GM12875 (cell line): ENCODE data around the gene SLC25A30.
"Not testable (repeated sequence)": the region's sequence is repeated elsewhere in the genome, so short reads cannot be mapped to it uniquely, and the experiment has no call there.

ENCODE experiments used
- H3K4me3 ChIP-seq: one replicate; pipeline ENCODE4 v1.5.1; 2011; ENCODE audit warnings: low read depth, low read length, control low read depth
- TF ChIP-seq, protein P1 (sequence below): IDR thresholded peaks from 2 replicates; pipeline ENCODE4 v1.5.1; 2011; ENCODE audit warnings: low read depth, mild to moderate bottlenecking, control low read depth, inconsistent platforms, low read length, moderate library complexity, borderline replicate concordance; ENCODE audit not compliant: insufficient read depth

SLC25A30 gene

DNA sequence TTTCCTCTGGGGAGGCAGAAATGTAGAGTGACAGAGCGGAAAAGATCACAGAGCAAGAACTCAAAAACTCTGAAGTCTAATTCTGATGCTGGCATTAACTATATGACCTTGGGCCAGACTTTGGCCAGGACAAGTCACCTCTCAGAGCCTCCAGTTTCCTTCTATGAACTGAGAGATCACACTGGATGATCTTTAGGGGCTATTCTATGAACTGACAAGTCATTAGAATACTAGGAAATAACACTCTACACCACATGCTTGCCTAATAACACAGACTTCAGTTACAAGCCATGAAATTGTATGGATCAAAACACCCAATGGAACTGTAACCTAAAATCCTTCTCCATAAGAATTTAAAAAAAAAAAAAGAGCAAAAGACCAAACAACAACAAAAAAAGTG lies 16.9 kb downstream of the SLC25A30 start:
- H3K4me3 ChIP-seq = no peak overlapping the region
- TF ChIP-seq, protein P1, sequence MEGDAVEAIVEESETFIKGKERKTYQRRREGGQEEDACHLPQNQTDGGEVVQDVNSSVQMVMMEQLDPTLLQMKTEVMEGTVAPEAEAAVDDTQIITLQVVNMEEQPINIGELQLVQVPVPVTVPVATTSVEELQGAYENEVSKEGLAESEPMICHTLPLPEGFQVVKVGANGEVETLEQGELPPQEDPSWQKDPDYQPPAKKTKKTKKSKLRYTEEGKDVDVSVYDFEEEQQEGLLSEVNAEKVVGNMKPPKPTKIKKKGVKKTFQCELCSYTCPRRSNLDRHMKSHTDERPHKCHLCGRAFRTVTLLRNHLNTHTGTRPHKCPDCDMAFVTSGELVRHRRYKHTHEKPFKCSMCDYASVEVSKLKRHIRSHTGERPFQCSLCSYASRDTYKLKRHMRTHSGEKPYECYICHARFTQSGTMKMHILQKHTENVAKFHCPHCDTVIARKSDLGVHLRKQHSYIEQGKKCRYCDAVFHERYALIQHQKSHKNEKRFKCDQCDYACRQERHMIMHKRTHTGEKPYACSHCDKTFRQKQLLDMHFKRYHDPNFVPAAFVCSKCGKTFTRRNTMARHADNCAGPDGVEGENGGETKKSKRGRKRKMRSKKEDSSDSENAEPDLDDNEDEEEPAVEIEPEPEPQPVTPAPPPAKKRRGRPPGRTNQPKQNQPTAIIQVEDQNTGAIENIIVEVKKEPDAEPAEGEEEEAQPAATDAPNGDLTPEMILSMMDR = no peak

GRCh38 chr13:45398877-45399276 lies 19.3 kb downstream of the SLC25A30 start:
- TF ChIP-seq, protein P1 = no peak
- no peak overlapping the region for H3K4me3 ChIP-seq

GRCh38 chr13:45396533-45397095 lies 21.6 kb downstream of the SLC25A30 start:
- H3K4me3 ChIP-seq = no peak overlapping the region
- TF ChIP-seq, protein P1 = no peak

DNA sequence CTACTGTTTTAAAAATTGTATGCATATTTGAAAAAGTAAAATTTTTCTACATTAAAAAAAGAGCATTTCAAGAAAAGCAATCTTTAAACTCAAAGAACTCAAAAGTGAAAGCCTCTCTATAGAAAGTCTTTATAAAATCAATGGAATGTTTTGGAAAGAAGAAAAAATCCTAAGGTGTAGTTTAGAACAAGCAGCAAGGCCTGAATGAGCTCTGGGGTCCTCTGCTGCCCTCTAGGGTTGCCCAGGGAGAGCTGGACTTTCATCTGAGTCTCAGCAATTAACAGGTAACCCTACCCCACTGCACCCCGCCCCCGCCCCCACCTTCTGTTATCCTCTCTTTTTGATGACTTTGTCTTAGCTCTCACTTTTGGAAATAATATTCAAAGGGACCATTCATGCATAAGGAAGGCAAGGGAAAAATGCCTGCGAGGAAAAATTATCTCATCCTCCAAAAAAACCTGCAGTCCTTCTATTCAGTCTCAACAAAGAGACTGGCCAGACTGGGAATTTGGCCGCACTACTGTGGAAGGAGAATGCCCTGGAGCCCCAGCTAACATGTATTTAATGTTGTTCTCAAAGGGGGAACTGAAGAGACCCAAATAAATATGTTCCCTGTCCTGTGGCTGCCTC lies 24.1 kb downstream of the SLC25A30 start:
- TF ChIP-seq, protein P1 = peak; percentile 70
- H3K4me3 ChIP-seq = no peak overlapping the region

DNA sequence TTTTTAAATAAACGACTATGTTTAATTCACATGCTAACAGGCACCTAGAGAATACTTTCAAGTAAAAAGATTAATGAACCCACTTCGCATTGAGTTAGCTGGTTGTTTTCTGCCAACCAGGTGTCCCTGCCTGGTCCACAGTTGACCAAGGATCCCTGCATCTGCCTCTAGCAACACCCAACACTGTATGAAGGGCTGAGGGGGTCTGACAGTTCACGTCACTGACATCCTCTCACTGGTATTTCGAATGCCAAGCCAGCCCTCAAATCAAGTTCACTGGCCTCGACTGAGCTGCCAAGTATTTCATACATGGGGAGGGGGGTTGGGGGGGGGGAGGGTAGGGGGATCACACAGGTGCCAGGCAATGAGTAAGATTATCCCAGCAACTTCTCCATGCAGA lies 25.4 kb downstream of the SLC25A30 start:
- H3K4me3 ChIP-seq = no peak overlapping the region
- TF ChIP-seq, protein P1 = no peak

- TF ChIP-seq, protein P1 = no peak
- no peak overlapping the region for H3K4me3 ChIP-seq
These were observed 26.2 kb downstream of the SLC25A30 start for GRCh38 chr13:45391926-45392325.

GRCh38 chr13:45391128-45391527 lies 27.0 kb downstream of the SLC25A30 start:
- not testable (repeated sequence) for H3K4me3 ChIP-seq

DNA sequence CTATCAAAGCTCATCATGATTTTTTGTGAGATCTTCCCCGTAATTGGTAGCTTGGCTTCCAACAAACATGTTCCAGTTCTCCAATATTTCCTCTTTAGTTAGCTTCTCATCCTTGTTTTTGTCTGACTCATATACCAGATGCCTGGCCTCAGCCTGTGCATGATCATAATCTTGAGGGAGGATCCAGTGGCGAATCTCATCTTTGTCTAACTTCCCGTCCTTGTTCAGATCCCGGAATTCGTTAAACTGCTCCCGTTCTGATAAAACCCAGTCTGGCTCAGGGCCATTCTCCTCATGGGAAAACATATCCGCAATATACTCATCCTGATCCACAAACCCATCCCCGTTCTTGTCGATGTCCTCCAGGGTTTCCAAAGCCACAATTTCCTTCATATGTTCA lies 27.8 kb downstream of the SLC25A30 start:
- not testable (repeated sequence) for H3K4me3 ChIP-seq
